Aorta (tissue), 5 donors: ENCODE data around the gene GGTLC1. TPM values are rescaled to one million over a fixed set of nuclear protein-coding genes. Genes with fewer than 3 reads are reported as not detected.
"Not testable (repeated sequence)": the region's sequence is repeated elsewhere in the genome, so short reads cannot be mapped to it uniquely, and the experiment has no call there.

Experiments
- ATAC-seq: fragments of 200-7000 bp; cut with Tn5 transposase; one replicate; pipeline ENCODE4 v1.9.1; 2022; ENCODE audit warnings: moderate library complexity; ENCODE audit not compliant: low FRiP score
- DNase-seq, 2 donors: peaks; one replicate each; pipeline ENCODE4 v3.0.0-alpha.2; 2020
- H3K27ac ChIP-seq, 2 donors: one replicate each; pipeline ENCODE4 v1.5.1; 2013; ENCODE audit warnings: low read length in 2 of 2, mild to moderate bottlenecking in 2 of 2, moderate library complexity in 2 of 2, control low read depth in 1 of 2, inconsistent platforms in 1 of 2, low read depth in 1 of 2
- H3K27me3 ChIP-seq, 2 donors: one replicate each; pipeline ENCODE4 v1.6.1; 2013; ENCODE audit warnings: control low read depth in 1 of 2, low read length in 1 of 2, mild to moderate bottlenecking in 1 of 2, moderate library complexity in 1 of 2; ENCODE audit not compliant: insufficient read depth in 2 of 2, control insufficient read depth in 1 of 2
- H3K36me3 ChIP-seq, 2 donors: one replicate each; pipeline ENCODE4 v1.6.1; 2013; ENCODE audit warnings: control low read depth in 1 of 2, low read length in 1 of 2, mild to moderate bottlenecking in 1 of 2; ENCODE audit not compliant: insufficient read depth in 2 of 2, control insufficient read depth in 1 of 2
- H3K4me1 ChIP-seq, 2 donors: one replicate each; pipeline ENCODE4 v1.6.1; 2013; ENCODE audit warnings: low read length in 2 of 2, control low read depth in 1 of 2, mild to moderate bottlenecking in 1 of 2, moderate library complexity in 1 of 2; ENCODE audit not compliant: insufficient read depth in 2 of 2, control insufficient read depth in 1 of 2
- H3K4me3 ChIP-seq, 2 donors: one replicate each; pipeline ENCODE4 v1.5.1; 2013; ENCODE audit warnings: low read length in 2 of 2, control low read depth in 1 of 2, mild to moderate bottlenecking in 1 of 2
- H3K9me3 ChIP-seq: one replicate; pipeline ENCODE4 v1.6.1; 2013; ENCODE audit warnings: mild to moderate bottlenecking, low read length; ENCODE audit not compliant: control insufficient read depth
- WGBS, 2 donors: extraction: QIAGEN DNeasy Blood & Tissue Kit; methylation state at CpG; one replicate each; pipeline ENCODE4 v1.1.7; 2013; 5-methylcytosine and 5-hydroxymethylcytosine counted together
- intact Hi-C, 2 donors: fragments of 100-400 bp; cut with DNase I; formaldehyde crosslinking; loops; one replicate each; pipeline versions ENCODE4 v1.14.2 to v1.15.0; 2022
- polyA plus RNA-seq, 2 donors: library from polyadenylated mRNA; stranded (reverse); fragments of 200-250 nt; gene quantifications; one replicate each; pipeline ENCODE4 v1.2.3, GENCODE V29; 2013
- total RNA-seq, 2 donors: library from RNA; stranded (reverse); fragmentation: NEBNext Ultra II Directional; extraction: Animal tissue kit (Norgen Biotek cat#: 25700); gene quantifications; one replicate each; pipeline ENCODE4 v1.2.1, GENCODE V29; 2021
- donor health status: healthy with polysubstance abuse.
- donor health status: Bipolar disorder and iron deficiency.
- donor health status: DM: no; HTN: no; CAD: no.
- donor health status: DM: no; HTN: no; CAD: no.
- donor health status: DM: yes; HTN: yes; CAD: no.

The GGTLC1 gene
- total and polyA plus RNA-seq, 4 donors, result not detected

- WGBS, 2 donors, result 43 to 60% methylated on average over 2 to 3 of the region's 3 CpGs
- DNase-seq, H3K27ac ChIP-seq, H3K4me1 ChIP-seq, H3K9me3 ChIP-seq, H3K27me3 ChIP-seq, H3K4me3 ChIP-seq, H3K36me3 ChIP-seq, ATAC-seq, intact Hi-C loops: not testable (repeated sequence)
Observed at GRCh38 chr20:23986716-23987115, 1.9 kb downstream of the GGTLC1 start.

GRCh38 chr20:23986310-23986709 is 2.3 kb downstream of the GGTLC1 start:
- H3K4me3 ChIP-seq, intact Hi-C loops, DNase-seq, H3K36me3 ChIP-seq, H3K27me3 ChIP-seq, H3K27ac ChIP-seq, H3K4me1 ChIP-seq, ATAC-seq, H3K9me3 ChIP-seq: not testable (repeated sequence)
- 92% methylated on average over 14 of the region's 14 CpGs for WGBS, 2 donors

- H3K4me1 ChIP-seq, H3K27ac ChIP-seq, H3K4me3 ChIP-seq, DNase-seq, H3K9me3 ChIP-seq, ATAC-seq, intact Hi-C loops, H3K36me3 ChIP-seq, H3K27me3 ChIP-seq: not testable (repeated sequence)
- WGBS, 2 donors, result 90 to 95% methylated on average over 8 to 17 of the region's 17 CpGs
Observed at GRCh38 chr20:23985790-23986225, 2.8 kb downstream of the GGTLC1 start.

GRCh38 chr20:23985066-23985789 is 3.4 kb downstream of the GGTLC1 start:
- H3K9me3 ChIP-seq, H3K36me3 ChIP-seq, ATAC-seq, H3K27me3 ChIP-seq, H3K27ac ChIP-seq, DNase-seq, intact Hi-C loops, H3K4me3 ChIP-seq, H3K4me1 ChIP-seq: not testable (repeated sequence)
- 86 to 90% methylated on average over 15 of the region's 15 CpGs for WGBS, 2 donors

GRCh38 chr20:23984476-23985023 is 4.0 kb downstream of the GGTLC1 start:
- WGBS, 2 donors, result 33 to 48% methylated on average over 8 to 9 of the region's 12 CpGs
- H3K4me1 ChIP-seq, H3K36me3 ChIP-seq, H3K4me3 ChIP-seq, intact Hi-C loops, H3K27me3 ChIP-seq, ATAC-seq, H3K9me3 ChIP-seq, H3K27ac ChIP-seq, DNase-seq: not testable (repeated sequence)

- 57 to 66% methylated on average over 10 to 11 of the region's 11 CpGs for WGBS, 2 donors
- H3K9me3 ChIP-seq, H3K36me3 ChIP-seq, intact Hi-C loops, ATAC-seq, H3K4me1 ChIP-seq, DNase-seq, H3K4me3 ChIP-seq, H3K27me3 ChIP-seq, H3K27ac ChIP-seq: not testable (repeated sequence)
Observed at GRCh38 chr20:23982112-23983018, 6.2 kb downstream of the GGTLC1 start.

GRCh38 chr20:23981526-23981925 is 7.1 kb downstream of the GGTLC1 start:
- intact Hi-C loops, H3K9me3 ChIP-seq, DNase-seq, H3K27ac ChIP-seq, H3K27me3 ChIP-seq, H3K36me3 ChIP-seq, H3K4me1 ChIP-seq, ATAC-seq, H3K4me3 ChIP-seq: not testable (repeated sequence)
- 59 to 69% methylated on average over 5 of the region's 5 CpGs for WGBS, 2 donors

GRCh38 chr20:23981014-23981413 is 7.6 kb downstream of the GGTLC1 start:
- DNase-seq, H3K4me3 ChIP-seq, H3K27me3 ChIP-seq, intact Hi-C loops, H3K27ac ChIP-seq, ATAC-seq, H3K9me3 ChIP-seq, H3K36me3 ChIP-seq, H3K4me1 ChIP-seq: not testable (repeated sequence)
- WGBS, 2 donors, result 48 to 50% methylated on average over 11 of the region's 11 CpGs
